GM23248 (cell line): Measurements from ENCODE around the gene KCNT1.

Experiments
- EZH2 ChIP-seq: fragments of 200-600 bp; sonication (generic); IDR thresholded peaks from 2 replicates; pipeline ENCODE4 v1.6.1; 2018; ENCODE audit warnings: antibody characterized with exemption, mild to moderate bottlenecking; ENCODE audit not compliant: insufficient read depth, poor library complexity, severe bottlenecking
- EZH2phosphoT487 ChIP-seq: fragments of 200-600 bp; sonication (generic); IDR thresholded peaks from 2 replicates; pipeline ENCODE4 v1.6.1; 2018; ENCODE audit warnings: antibody characterized with exemption, moderate library complexity, mild to moderate bottlenecking, low read depth; ENCODE audit not compliant: insufficient read depth

- TF ChIP-seq EZH2phosphoT487 (no peak), EZH2 (no peak)
Measured at GRCh38 chr9:135758870-135759269, 56.9 kb downstream of the KCNT1 start.
